ENCODE measurements around the gene AKNAD1. TPM values are rescaled to one million over a fixed set of nuclear protein-coding genes. Genes with fewer than 3 reads are reported as not detected.
"Not testable (repeated sequence)": the region's sequence is repeated elsewhere in the genome, so short reads cannot be mapped to it uniquely, and the experiment has no call there.

The AKNAD1 gene
- total RNA-seq, 2 donors from 2014 or later: not detected

GRCh38 chr1:108893141-108893530, 36.2 kb upstream of the AKNAD1 start:
- no peak overlapping the region for H3K27ac ChIP-seq
- H3K4me3 ChIP-seq: no peak overlapping the region
- no peaks in the 10 kb centered on the region for H3K36me3 ChIP-seq
- no peaks in the 10 kb centered on the region for H3K27me3 ChIP-seq
- H3K4me1 ChIP-seq: peaks cover 0 to 5% of the 10 kb centered on the region in 2 donors
- DNase-seq (ENCODE audit: low spot score): no peak
- no peaks in the 10 kb centered on the region for H3K9me3 ChIP-seq
- no peak for TF ChIP-seq CTCF (IDR thresholded peaks at IDR 0.05)

GRCh38 chr1:108892356-108893140, 35.7 kb upstream of the AKNAD1 start:
- H3K9me3 ChIP-seq: no peaks in the 10 kb centered on the region
- no peak overlapping the region for H3K27ac ChIP-seq
- H3K4me1 ChIP-seq: peaks cover 0 to 5% of the 10 kb centered on the region in 2 donors
- TF ChIP-seq CTCF (IDR thresholded peaks at IDR 0.05): no peak
- no peaks in the 10 kb centered on the region for H3K36me3 ChIP-seq
- H3K4me3 ChIP-seq: no peak overlapping the region
- H3K27me3 ChIP-seq: no peaks in the 10 kb centered on the region
- DNase-seq (ENCODE audit: low spot score): no peak

GRCh38 chr1:108889706-108890384, 33.0 kb upstream of the AKNAD1 start:
- Histone ChIP-seq H3K4me1 (no peaks in the 10 kb centered on the region), H3K27ac (no peak overlapping the region)
- no peak for DNase-seq (ENCODE audit: low spot score)

GRCh38 chr1:108889006-108889645, 32.2 kb upstream of the AKNAD1 start:
- H3K36me3 ChIP-seq; H3K4me3 ChIP-seq; H3K27me3 ChIP-seq; H3K9me3 ChIP-seq; H3K27ac ChIP-seq; DNase-seq (ENCODE audit: low spot score); H3K4me1 ChIP-seq: not testable (repeated sequence)

More at GRCh38 chr1:108889706-108890384, 33.0 kb upstream of the AKNAD1 start:
- Histone ChIP-seq H3K9me3 (no peaks in the 10 kb centered on the region), H3K36me3 (no peaks in the 10 kb centered on the region), H3K4me3 (no peak overlapping the region), H3K27me3 (no peaks in the 10 kb centered on the region)
- no peak for TF ChIP-seq CTCF (IDR thresholded peaks at IDR 0.05)

- no peak for DNase-seq (ENCODE audit: low spot score)
- TF ChIP-seq CTCF (IDR thresholded peaks at IDR 0.05): no peak
- Histone ChIP-seq H3K36me3 (no peaks in the 10 kb centered on the region), H3K4me1 (no peaks in the 10 kb centered on the region), H3K9me3 (no peaks in the 10 kb centered on the region), H3K27me3 (no peaks in the 10 kb centered on the region), H3K27ac (no peak overlapping the region), H3K4me3 (no peak overlapping the region)
Measured at GRCh38 chr1:108886292-108886691, 29.4 kb upstream of the AKNAD1 start.

GRCh38 chr1:108884968-108885367, 28.1 kb upstream of the AKNAD1 start:
- H3K4me3 ChIP-seq: no peak overlapping the region
- no peaks in the 10 kb centered on the region for H3K4me1 ChIP-seq
- H3K27me3 ChIP-seq: no peaks in the 10 kb centered on the region
- H3K36me3 ChIP-seq: no peaks in the 10 kb centered on the region
- no peaks in the 10 kb centered on the region for H3K9me3 ChIP-seq
- H3K27ac ChIP-seq: no peak overlapping the region
- DNase-seq (ENCODE audit: low spot score): no peak
- TF ChIP-seq CTCF (IDR thresholded peaks at IDR 0.05): no peak
